Measurements from ENCODE around the gene NELFB. TPM values are rescaled to one million over a fixed set of nuclear protein-coding genes. Genes with fewer than 3 reads are reported as not detected.

NELFB gene
- total RNA-seq, 4 donors from 2014 or later: 26.1 to 41.4 (median 35.2) TPM

DNA sequence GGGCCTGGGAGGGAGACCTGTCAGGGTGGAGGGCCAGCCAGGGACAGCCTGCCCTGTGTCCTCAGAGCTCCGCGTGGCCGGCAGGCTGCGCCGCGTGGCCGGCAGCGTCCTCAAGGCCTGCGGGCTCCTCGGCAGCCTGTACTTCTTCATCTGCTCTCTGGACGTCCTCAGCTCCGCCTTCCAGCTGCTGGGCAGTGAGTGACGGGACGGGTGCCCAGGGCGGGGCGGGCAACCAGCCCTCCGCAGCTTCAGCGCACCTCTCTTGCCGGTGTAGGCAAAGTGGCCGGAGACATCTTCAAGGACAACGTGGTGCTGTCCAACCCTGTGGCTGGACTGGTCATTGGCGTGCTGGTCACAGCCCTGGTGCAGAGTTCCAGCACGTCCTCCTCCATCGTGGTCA lies 22.6 kb upstream of the NELFB start:
- Histone ChIP-seq H3K4me1 (peaks cover 14 to 32% (median 19%) of the 10 kb centered on the region in 3 donors), H3K27me3 (peaks cover 0 to 87% (median 0%) of the 10 kb centered on the region in 4 donors), H3K4me3 (no peak overlapping the region), H3K9me3 (no peaks in the 10 kb centered on the region), H3K27ac (no peak overlapping the region), H3K36me3 (no peaks in the 10 kb centered on the region)
- no peak for TF ChIP-seq CTCF (IDR thresholded peaks at IDR 0.05)
- no peak for TF ChIP-seq POLR2A (IDR thresholded peaks at IDR 0.05)
- intact Hi-C loops (cut with DNase I): loop anchor here (10.0 kb wide), 1 partner anchor 48 kb away; the partner anchor contains the start of genes ANAPC2 and SSNA1
- 50% methylated on average over 2 of the region's 24 CpGs; no CpG with 5 or more reads in 1 of the 2 donors for WGBS, 2 donors
- no peak for DNase-seq

GRCh38 chr9:137233143-137233980 lies 21.8 kb upstream of the NELFB start:
- H3K27me3 ChIP-seq: peaks cover 0 to 79% (median 0%) of the 10 kb centered on the region in 4 donors
- H3K27ac ChIP-seq: no peak overlapping the region
- intact Hi-C loops (cut with DNase I): loop anchor here (10.0 kb wide), 1 partner anchor 49 kb away; the partner anchor contains the start of genes ANAPC2 and SSNA1
- H3K4me1 ChIP-seq: peaks cover 12 to 32% (median 14%) of the 10 kb centered on the region in 3 donors
- H3K4me3 ChIP-seq: no peak overlapping the region
- H3K36me3 ChIP-seq: no peaks in the 10 kb centered on the region
- no peaks in the 10 kb centered on the region for H3K9me3 ChIP-seq
- WGBS, 2 donors: 60 to 76% methylated on average over 2 to 5 of the region's 40 CpGs
- TF ChIP-seq POLR2A (IDR thresholded peaks at IDR 0.05): no peak
- TF ChIP-seq CTCF (IDR thresholded peaks at IDR 0.05): no peak
- DNase-seq: no peak

- Histone ChIP-seq H3K27me3 (peaks cover 0 to 71% (median 0%) of the 10 kb centered on the region in 4 donors), H3K36me3 (no peaks in the 10 kb centered on the region), H3K27ac (no peak overlapping the region), H3K9me3 (no peaks in the 10 kb centered on the region), H3K4me1 (peaks cover 15 to 38% (median 16%) of the 10 kb centered on the region in 3 donors), H3K4me3 (no peak overlapping the region)
- TF ChIP-seq POLR2A (IDR thresholded peaks at IDR 0.05): no peak
- no peak for TF ChIP-seq CTCF (IDR thresholded peaks at IDR 0.05)
- WGBS, 2 donors: 51 to 68% methylated on average over 5 to 16 of the region's 40 CpGs
- intact Hi-C loops (cut with DNase I): loop anchor here (10.0 kb wide), 1 partner anchor 49 kb away; the partner anchor contains the start of genes ANAPC2 and SSNA1
- no peak for DNase-seq
Measured at GRCh38 chr9:137234055-137234697, 21.0 kb upstream of the NELFB start.

- intact Hi-C loops (cut with DNase I): loop anchor here (10.0 kb wide), 1 partner anchor 50 kb away; the partner anchor contains the start of genes ANAPC2 and SSNA1
- TF ChIP-seq CTCF (IDR thresholded peaks at IDR 0.05) (no peak), POLR2A (IDR thresholded peaks at IDR 0.05) (no peak)
- Histone ChIP-seq H3K9me3 (no peaks in the 10 kb centered on the region), H3K27me3 (peaks cover 0 to 64% (median 0%) of the 10 kb centered on the region in 4 donors), H3K36me3 (no peaks in the 10 kb centered on the region), H3K4me1 (peaks cover 16 to 46% (median 22%) of the 10 kb centered on the region in 3 donors), H3K27ac (no peak overlapping the region), H3K4me3 (no peak overlapping the region)
- no peak for DNase-seq
- 58 to 64% methylated on average over 10 to 15 of the region's 18 CpGs for WGBS, 2 donors
Measured at GRCh38 chr9:137234758-137235423, 20.2 kb upstream of the NELFB start.
